MCF 10A (cell line): ENCODE data around the gene DPP8. TPM values are rescaled to one million over a fixed set of nuclear protein-coding genes. Genes with fewer than 3 reads are reported as not detected.

ENCODE experiments used
- BruUV-seq: library from RNA; stranded (reverse); fragments of 400-500 nt; replicated peaks from 2 replicates; lab custom pipeline; 2021; lab: Mats Ljungman, UMichigan
- CTCF ChIA-PET: fragments of 300-600 bp; sonication (Branson Sonifier 250); formaldehyde crosslinking; extraction: SDS; loops from one replicate; lab custom pipeline; 2021; ENCODE audit warnings: antibody characterized with exemption, inconsistent platforms; lab: Yijun Ruan, JAX
- POLR2A ChIA-PET: fragments of 300-600, 350-650 bp; sonication (Branson Sonifier 250); formaldehyde crosslinking; extraction: SDS; loops from one replicate; lab custom pipeline; 2020; ENCODE audit warnings: antibody characterized with exemption, inconsistent platforms; lab: Yijun Ruan, JAX
- DNase-seq: peaks from one replicate; pipeline ENCODE4 v3.0.0-alpha.2; 2018; ENCODE audit not compliant: unreplicated experiment
- H3K27ac Mint-ChIP-seq: one replicate; pipeline ENCODE4 v1.8.0; 2022; ENCODE audit warnings: mild to moderate bottlenecking, low read depth, mixed read lengths; ENCODE audit not compliant: unreplicated experiment
- H3K27me3 Mint-ChIP-seq: one replicate; pipeline ENCODE4 v1.8.0; 2022; ENCODE audit warnings: mixed read lengths; ENCODE audit not compliant: insufficient read depth, unreplicated experiment
- H3K36me3 Mint-ChIP-seq: one replicate; pipeline ENCODE4 v1.8.0; 2022; ENCODE audit warnings: mild to moderate bottlenecking, moderate library complexity, mixed read lengths; ENCODE audit not compliant: insufficient read depth, unreplicated experiment
- H3K4me1 Mint-ChIP-seq: one replicate; pipeline ENCODE4 v1.8.0; 2022; ENCODE audit warnings: mixed read lengths; ENCODE audit not compliant: insufficient read depth, unreplicated experiment
- H3K4me3 Mint-ChIP-seq: one replicate; pipeline ENCODE4 v1.8.0; 2022; ENCODE audit warnings: mild to moderate bottlenecking, moderate library complexity, mixed read lengths; ENCODE audit not compliant: unreplicated experiment
- H3K9me3 Mint-ChIP-seq: one replicate; pipeline ENCODE4 v1.8.0; 2022; ENCODE audit warnings: mixed read lengths; ENCODE audit not compliant: unreplicated experiment
- CTCF ChIP-seq: fragments of 200-600 bp; IDR thresholded peaks from one replicate; pipeline ENCODE4 v1.8.0; 2022; ENCODE audit warnings: antibody characterized with exemption, mild to moderate bottlenecking; ENCODE audit not compliant: unreplicated experiment
- intact Hi-C: fragments of 100-400 bp; cut with micrococcal nuclease; formaldehyde crosslinking; loops from 2 replicates; pipeline ENCODE4 v1.14.1; 2022
- total RNA-seq: library from RNA; stranded (reverse); gene quantifications from 2 replicates; pipeline ENCODE4 v1.2.3, GENCODE V29; 2022

Gene DPP8
- total RNA-seq, 1 experiment from 2014 or later = 24.5 TPM

DNA sequence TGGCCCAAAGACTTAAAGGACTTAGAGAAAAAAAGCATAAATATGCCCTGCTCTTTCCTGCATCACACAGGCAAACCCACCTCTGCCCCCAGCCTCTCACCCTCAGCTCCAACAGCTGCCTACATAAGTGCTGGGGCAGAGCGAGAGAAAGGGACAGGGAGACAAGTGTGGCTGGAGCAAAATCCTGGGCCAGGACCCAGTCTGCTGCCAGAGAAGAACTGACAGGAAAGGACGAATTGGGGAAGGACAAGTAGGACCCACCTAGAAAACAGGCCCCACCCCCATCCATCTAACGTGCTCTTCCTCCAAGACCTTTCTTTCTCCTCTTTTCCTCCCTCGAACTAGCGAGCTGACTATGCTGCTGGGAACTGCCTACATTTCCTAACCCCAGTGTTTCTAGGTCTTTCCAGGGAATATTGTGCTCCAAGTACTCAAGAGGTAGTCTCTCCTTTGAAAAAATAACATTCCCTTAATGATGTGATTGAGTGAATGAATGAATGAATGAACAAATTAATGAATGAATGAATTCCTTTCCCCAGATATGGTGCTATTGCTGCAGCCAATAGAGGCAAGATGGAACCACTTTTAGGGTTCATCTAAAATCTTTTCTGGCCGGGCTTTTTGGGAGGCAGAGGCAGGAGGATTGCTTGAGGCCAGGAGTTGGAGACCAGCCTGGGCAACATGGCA lies 113.2 kb downstream of the DPP8 start:
- H3K4me3 Mint-ChIP-seq = no peak overlapping the region
- no peak for DNase-seq
- H3K4me1 Mint-ChIP-seq = peaks cover 5% of the 10 kb centered on the region
- H3K36me3 Mint-ChIP-seq = no peaks in the 10 kb centered on the region
- H3K9me3 Mint-ChIP-seq = no peaks in the 10 kb centered on the region
- ChIA-PET POLR2A (interaction anchor here (1.2 kb wide), 1 partner anchor 83 kb away, joined by 4 read pairs; no protein-coding TSS in a partner anchor), CTCF (interaction anchor here (0.5 to 2.2 kb wide), 4 partner anchors 19 to 94 kb away, joined by 3 to 7 read pairs (median 3); no protein-coding TSS in a partner anchor)
- TF ChIP-seq CTCF = no peak
- intact Hi-C loops = no loop called here
- no peak overlapping the region for H3K27ac Mint-ChIP-seq
- BruUV-seq = no TSS peak
- peaks cover 26% of the 10 kb centered on the region for H3K27me3 Mint-ChIP-seq

DNA sequence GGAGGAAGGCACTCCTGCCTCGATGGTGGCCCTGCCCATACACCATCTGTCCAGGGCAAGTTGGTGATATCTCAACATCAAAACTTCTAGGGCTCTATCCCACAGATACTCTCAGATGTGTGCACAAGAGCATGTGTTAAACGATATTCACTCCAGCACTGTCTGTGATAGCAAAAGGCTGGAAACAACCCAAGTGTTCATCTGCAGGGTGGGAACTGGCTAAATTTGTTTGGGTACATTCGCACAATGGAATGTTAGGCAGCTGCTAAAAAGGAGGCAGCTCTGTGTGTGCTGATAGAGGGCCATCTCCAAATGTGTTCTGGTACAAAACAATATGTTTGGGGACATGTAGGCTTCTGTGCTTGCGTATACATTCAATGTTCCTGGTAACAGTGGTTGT lies 114.5 kb downstream of the DPP8 start:
- Mint-ChIP-seq H3K27me3 (peaks cover 19% of the 10 kb centered on the region), H3K9me3 (no peaks in the 10 kb centered on the region), H3K4me1 (no peaks in the 10 kb centered on the region), H3K36me3 (no peaks in the 10 kb centered on the region), H3K27ac (no peak overlapping the region), H3K4me3 (no peak overlapping the region)
- BruUV-seq = no TSS peak
- intact Hi-C loops = no loop called here
- ChIA-PET CTCF (no interaction called here), POLR2A (no interaction called here)
- no peak for DNase-seq
- no peak for TF ChIP-seq CTCF

DNA sequence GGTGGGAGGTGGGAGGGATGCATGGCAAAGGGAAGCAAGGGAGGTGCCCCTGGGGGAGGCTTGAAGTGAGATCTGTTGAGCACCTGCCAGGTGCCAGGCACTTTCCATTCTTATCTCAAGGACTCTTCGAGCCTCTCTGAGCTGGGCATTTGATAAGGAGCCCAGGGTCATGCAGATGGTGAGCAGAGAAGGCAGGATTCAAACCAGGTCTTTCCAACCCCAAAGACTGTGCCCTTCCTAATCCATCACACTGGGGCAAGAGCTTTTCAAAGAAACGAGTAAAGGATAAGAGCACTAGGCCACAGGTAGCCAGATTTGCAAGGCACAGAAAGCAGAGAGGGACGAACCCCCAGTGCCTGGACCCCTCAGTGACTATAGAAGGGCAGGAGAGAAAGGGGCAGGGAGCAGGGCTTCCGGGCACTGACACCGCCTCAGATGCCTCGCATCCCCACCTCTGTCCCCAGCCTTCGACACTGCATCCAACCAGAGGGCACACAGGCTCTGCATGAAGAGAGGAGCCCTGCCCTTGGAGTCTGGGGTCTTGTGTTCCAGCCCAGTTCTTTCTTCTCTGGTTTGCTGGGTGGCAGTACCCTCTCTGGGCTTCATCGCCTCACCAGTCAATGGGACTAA lies 115.8 kb downstream of the DPP8 start:
- POLR2A ChIA-PET = no interaction called here
- Mint-ChIP-seq H3K36me3 (peaks cover 2% of the 10 kb centered on the region), H3K9me3 (no peaks in the 10 kb centered on the region)

More for the DNA sequence above, 115.8 kb downstream of the DPP8 start:
- CTCF ChIA-PET = interaction anchor here (0.6 to 6.0 kb wide), 10 partner anchors 9 to 232 kb away, joined by 3 to 34 read pairs (median 4); no protein-coding TSS in a partner anchor
- intact Hi-C loops = loop anchor here (1.0 kb wide), 1 partner anchor 34 kb away; no protein-coding TSS in a partner anchor
- Mint-ChIP-seq H3K4me1 (no peaks in the 10 kb centered on the region), H3K27ac (no peak overlapping the region), H3K4me3 (no peak overlapping the region), H3K27me3 (peaks cover 27% of the 10 kb centered on the region)
- no peak for TF ChIP-seq CTCF
- no peak for DNase-seq
- BruUV-seq = no TSS peak
